B cell (primary cell): ENCODE data around the gene EXOSC9.

Source experiments
- EZH2 ChIP-seq: IDR thresholded peaks from 2 replicates; pipeline ENCODE4 v1.6.1; 2012; ENCODE audit warnings: borderline replicate concordance, low read depth, mild to moderate bottlenecking, moderate library complexity, low read length; ENCODE audit not compliant: insufficient read depth, poor library complexity, severe bottlenecking
- TF ChIP-seq, protein P1 (sequence below): fragments of 200-600 bp; IDR thresholded peaks from one replicate; pipeline ENCODE4 v1.8.0; 2022; ENCODE audit warnings: antibody characterized with exemption, mild to moderate bottlenecking

DNA sequence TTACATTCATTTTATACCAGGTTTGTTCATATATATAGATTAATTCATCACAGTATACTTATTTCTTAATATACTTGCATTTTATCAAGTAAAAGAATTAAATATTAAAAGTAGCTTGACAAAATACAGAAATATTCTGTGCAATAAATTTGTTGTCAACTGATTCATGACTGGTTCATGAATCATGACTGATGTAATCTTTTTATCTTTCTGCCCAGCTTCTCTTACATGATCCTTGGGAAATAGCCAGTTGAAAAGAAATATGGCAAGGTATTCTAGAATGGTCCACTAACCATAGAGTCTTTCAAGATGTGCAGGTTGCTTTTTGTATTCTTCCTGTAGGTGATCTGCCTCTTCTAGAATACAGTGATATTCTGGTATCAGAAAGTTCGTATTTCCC lies 26.7 kb downstream of the EXOSC9 start:
- TF ChIP-seq, protein P1, sequence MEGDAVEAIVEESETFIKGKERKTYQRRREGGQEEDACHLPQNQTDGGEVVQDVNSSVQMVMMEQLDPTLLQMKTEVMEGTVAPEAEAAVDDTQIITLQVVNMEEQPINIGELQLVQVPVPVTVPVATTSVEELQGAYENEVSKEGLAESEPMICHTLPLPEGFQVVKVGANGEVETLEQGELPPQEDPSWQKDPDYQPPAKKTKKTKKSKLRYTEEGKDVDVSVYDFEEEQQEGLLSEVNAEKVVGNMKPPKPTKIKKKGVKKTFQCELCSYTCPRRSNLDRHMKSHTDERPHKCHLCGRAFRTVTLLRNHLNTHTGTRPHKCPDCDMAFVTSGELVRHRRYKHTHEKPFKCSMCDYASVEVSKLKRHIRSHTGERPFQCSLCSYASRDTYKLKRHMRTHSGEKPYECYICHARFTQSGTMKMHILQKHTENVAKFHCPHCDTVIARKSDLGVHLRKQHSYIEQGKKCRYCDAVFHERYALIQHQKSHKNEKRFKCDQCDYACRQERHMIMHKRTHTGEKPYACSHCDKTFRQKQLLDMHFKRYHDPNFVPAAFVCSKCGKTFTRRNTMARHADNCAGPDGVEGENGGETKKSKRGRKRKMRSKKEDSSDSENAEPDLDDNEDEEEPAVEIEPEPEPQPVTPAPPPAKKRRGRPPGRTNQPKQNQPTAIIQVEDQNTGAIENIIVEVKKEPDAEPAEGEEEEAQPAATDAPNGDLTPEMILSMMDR, result no peak
- TF ChIP-seq EZH2, result no peak
